ENCODE data around the gene ANKRD66.

DNA sequence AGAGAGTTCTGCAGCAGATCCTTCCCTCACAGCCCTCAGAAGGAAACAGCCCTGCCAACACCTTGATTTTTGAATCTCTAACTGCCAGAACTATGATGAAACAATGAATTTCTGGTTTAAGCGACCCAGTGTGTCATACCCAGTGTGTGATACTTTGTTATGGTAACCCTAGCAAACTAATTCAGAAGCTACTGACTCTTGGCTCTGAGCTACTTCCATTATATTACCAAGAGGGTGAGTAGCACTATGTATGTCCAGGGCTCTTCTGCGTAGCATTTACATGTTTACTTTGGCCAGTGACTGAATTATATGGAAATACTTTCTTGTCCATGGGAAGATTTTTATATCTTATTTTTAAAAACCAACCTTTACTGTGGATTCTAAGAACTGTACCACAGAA lies 16.7 kb downstream of the ANKRD66 start:
- TF ChIP-seq, protein P1, sequence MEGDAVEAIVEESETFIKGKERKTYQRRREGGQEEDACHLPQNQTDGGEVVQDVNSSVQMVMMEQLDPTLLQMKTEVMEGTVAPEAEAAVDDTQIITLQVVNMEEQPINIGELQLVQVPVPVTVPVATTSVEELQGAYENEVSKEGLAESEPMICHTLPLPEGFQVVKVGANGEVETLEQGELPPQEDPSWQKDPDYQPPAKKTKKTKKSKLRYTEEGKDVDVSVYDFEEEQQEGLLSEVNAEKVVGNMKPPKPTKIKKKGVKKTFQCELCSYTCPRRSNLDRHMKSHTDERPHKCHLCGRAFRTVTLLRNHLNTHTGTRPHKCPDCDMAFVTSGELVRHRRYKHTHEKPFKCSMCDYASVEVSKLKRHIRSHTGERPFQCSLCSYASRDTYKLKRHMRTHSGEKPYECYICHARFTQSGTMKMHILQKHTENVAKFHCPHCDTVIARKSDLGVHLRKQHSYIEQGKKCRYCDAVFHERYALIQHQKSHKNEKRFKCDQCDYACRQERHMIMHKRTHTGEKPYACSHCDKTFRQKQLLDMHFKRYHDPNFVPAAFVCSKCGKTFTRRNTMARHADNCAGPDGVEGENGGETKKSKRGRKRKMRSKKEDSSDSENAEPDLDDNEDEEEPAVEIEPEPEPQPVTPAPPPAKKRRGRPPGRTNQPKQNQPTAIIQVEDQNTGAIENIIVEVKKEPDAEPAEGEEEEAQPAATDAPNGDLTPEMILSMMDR (IDR thresholded peaks at IDR 0.05; ENCODE audit: borderline replicate concordance, extremely low read depth, low read length, poor library complexity, severe bottlenecking): no peak
- no peak for TF ChIP-seq EZH2 (IDR thresholded peaks at IDR 0.05; ENCODE audit: borderline replicate concordance, low read depth, low read length, severe bottlenecking)
